B cell (primary cell): ENCODE results near the gene NGLY1.

Experiments used
- EZH2 ChIP-seq: IDR thresholded peaks from 2 replicates; pipeline ENCODE4 v1.6.1; 2012; ENCODE audit warnings: borderline replicate concordance, low read depth, mild to moderate bottlenecking, moderate library complexity, low read length; ENCODE audit not compliant: insufficient read depth, poor library complexity, severe bottlenecking
- TF ChIP-seq, protein P1 (sequence below): fragments of 200-600 bp; IDR thresholded peaks from one replicate; pipeline ENCODE4 v1.8.0; 2022; ENCODE audit warnings: antibody characterized with exemption, mild to moderate bottlenecking

GRCh38 chr3:25826510-25826909 is 43.3 kb upstream of the NGLY1 start:
- TF ChIP-seq, protein P1, sequence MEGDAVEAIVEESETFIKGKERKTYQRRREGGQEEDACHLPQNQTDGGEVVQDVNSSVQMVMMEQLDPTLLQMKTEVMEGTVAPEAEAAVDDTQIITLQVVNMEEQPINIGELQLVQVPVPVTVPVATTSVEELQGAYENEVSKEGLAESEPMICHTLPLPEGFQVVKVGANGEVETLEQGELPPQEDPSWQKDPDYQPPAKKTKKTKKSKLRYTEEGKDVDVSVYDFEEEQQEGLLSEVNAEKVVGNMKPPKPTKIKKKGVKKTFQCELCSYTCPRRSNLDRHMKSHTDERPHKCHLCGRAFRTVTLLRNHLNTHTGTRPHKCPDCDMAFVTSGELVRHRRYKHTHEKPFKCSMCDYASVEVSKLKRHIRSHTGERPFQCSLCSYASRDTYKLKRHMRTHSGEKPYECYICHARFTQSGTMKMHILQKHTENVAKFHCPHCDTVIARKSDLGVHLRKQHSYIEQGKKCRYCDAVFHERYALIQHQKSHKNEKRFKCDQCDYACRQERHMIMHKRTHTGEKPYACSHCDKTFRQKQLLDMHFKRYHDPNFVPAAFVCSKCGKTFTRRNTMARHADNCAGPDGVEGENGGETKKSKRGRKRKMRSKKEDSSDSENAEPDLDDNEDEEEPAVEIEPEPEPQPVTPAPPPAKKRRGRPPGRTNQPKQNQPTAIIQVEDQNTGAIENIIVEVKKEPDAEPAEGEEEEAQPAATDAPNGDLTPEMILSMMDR: no peak
- TF ChIP-seq EZH2: no peak
